OCI-LY7 (cell line): Measurements from ENCODE around the gene OXLD1. TPM values are rescaled to one million over a fixed set of nuclear protein-coding genes. Genes with fewer than 3 reads are reported as not detected.

Experiments
- BruUV-seq: library from RNA; stranded (reverse); fragments of 400-500 nt; replicated peaks from 2 replicates; lab custom pipeline; 2021; lab: Mats Ljungman, UMichigan
- CTCF ChIA-PET: fragments of 300-600 bp; sonication (Branson Sonifier 250); formaldehyde crosslinking; loops from one replicate; lab custom pipeline; 2022; ENCODE audit warnings: antibody characterized with exemption; ENCODE audit not compliant: unreplicated experiment; lab: Charles Lee
- POLR2A ChIA-PET: fragments of 300-600 bp; sonication (Branson Sonifier 250); formaldehyde crosslinking; loops from one replicate; lab custom pipeline; 2022; ENCODE audit warnings: antibody characterized with exemption; lab: Charles Lee
- DNase-seq: peaks from one replicate; pipeline ENCODE4 v3.0.0-alpha.2; 2015; ENCODE audit warnings: low spot score
- H2AFZ ChIP-seq: fragments of 200-600 bp; sonication (generic), shearing (Covaris generic); 2 replicates; pipeline ENCODE4 v1.6.1; 2014; ENCODE audit warnings: mild to moderate bottlenecking, antibody characterized with exemption, low read length, moderate library complexity
- H3K27ac ChIP-seq: fragments of 200-600 bp; sonication (generic); 2 replicates; pipeline ENCODE4 v1.5.1; 2014; ENCODE audit warnings: mixed run types, low read depth, mild to moderate bottlenecking, moderate library complexity, low read length, inconsistent platforms; ENCODE audit not compliant: poor library complexity, severe bottlenecking
- H3K36me3 ChIP-seq: fragments of 200-600 bp; sonication (generic); 2 replicates; pipeline ENCODE4 v1.6.1; 2014; ENCODE audit warnings: mild to moderate bottlenecking, antibody characterized with exemption, low read length, moderate library complexity, mixed read lengths; ENCODE audit not compliant: insufficient read depth
- H3K4me1 ChIP-seq: fragments of 200-600 bp; sonication (generic); 2 replicates; pipeline ENCODE4 v1.5.1; 2014; ENCODE audit warnings: mild to moderate bottlenecking, low read length; ENCODE audit not compliant: insufficient read depth, poor library complexity, severe bottlenecking
- H3K4me2 ChIP-seq: fragments of 200-600 bp; sonication (generic); 2 replicates; pipeline ENCODE4 v1.6.1; 2014; ENCODE audit warnings: mild to moderate bottlenecking, low read length
- H3K4me3 ChIP-seq: fragments of 200-600 bp; sonication (generic); 2 replicates; pipeline ENCODE4 v1.5.1; 2014; ENCODE audit warnings: mild to moderate bottlenecking, low read depth, low read length; ENCODE audit not compliant: poor library complexity, severe bottlenecking
- H3K79me2 ChIP-seq: fragments of 200-600 bp; sonication (generic); 2 replicates; pipeline ENCODE4 v1.6.1; 2016; ENCODE audit warnings: low read depth, mild to moderate bottlenecking, low read length, moderate library complexity, mixed read lengths; ENCODE audit not compliant: insufficient read depth
- H3K9me2 ChIP-seq: fragments of 200-600 bp; sonication (generic); 2 replicates; pipeline ENCODE4 v1.6.1; 2016; ENCODE audit warnings: mild to moderate bottlenecking, low read length, mixed read lengths; ENCODE audit not compliant: insufficient read depth
- H3K9me3 ChIP-seq: fragments of 200-600 bp; sonication (generic); 2 replicates; pipeline ENCODE4 v1.6.1; 2014; ENCODE audit warnings: mild to moderate bottlenecking, mixed run types, low read length, mixed read lengths
- H4K20me1 ChIP-seq: fragments of 200-600 bp; sonication (generic); 2 replicates; pipeline ENCODE4 v1.6.1; 2014; ENCODE audit warnings: mild to moderate bottlenecking, antibody characterized with exemption, low read length, moderate library complexity, mixed read lengths; ENCODE audit not compliant: insufficient read depth
- EZH2phosphoT487 ChIP-seq: fragments of 200-600 bp; sonication (generic); IDR thresholded peaks from 2 replicates; pipeline ENCODE4 v1.6.1; 2018; ENCODE audit warnings: low read depth, borderline replicate concordance, mild to moderate bottlenecking, mixed run types, antibody characterized with exemption, low read length, moderate library complexity, mixed read lengths
- intact Hi-C: fragments of 100-400 bp; cut with micrococcal nuclease; formaldehyde crosslinking; loops from one replicate; pipeline ENCODE4 v1.10.0; 2022; ENCODE audit not compliant: unreplicated experiment
- total RNA-seq, 2 experiments: library from RNA; depleted of rRNA in 1 of 2; stranded (reverse); fragments of >200 nt in 1 of 2; shearing (Covaris generic) in 1 of 2; gene quantifications; 2 replicates each; pipeline ENCODE4 v1.2.3, GENCODE V29; 2014 to 2022
- TF ChIP-seq, protein P1 (sequence below): fragments of 200-600 bp; sonication (generic); conservative IDR thresholded peaks from 2 replicates; pipeline ENCODE4 v1.5.1; 2014; ENCODE audit warnings: mild to moderate bottlenecking, antibody characterized with exemption, low read length, moderate library complexity, mixed read lengths

OXLD1 gene
- total RNA-seq, 2 experiments from 2014 or later, result 116 to 151 TPM

DNA sequence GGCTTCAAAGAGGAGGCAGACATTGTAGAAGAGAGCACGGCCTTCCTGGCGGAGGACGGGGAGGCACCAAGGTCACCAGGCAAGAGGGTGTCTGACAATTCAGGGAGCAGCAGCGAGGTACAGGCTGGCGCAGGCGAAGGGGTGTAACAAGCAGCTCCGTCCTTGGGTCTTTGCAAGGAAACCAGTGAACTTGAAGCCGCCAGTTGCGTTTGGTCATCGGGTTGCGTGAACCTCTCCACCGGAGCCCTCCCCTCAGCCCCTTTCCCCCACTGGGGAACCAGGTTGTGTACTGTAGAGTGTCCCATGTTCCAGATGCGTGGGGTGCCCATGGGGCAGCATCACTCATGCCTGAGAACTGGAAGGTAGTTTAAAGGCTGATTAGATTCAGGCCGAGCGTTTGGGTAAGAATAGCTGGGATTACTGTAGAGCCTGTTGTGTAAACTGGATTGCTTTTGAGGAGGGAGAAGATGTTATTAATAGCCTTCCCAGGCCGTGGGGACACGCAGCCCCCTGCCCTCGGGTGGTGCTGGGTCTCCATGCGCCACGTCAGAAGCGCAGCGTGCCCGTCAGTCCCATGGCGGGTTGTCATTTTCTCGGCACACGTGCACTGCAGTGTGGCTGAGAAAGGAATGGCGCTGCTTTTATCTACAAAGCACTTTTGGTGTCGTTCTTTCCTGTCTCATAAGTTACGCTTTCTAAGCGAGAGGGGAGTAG lies 39.3 kb upstream of the OXLD1 start:
- no peak overlapping the region for H3K27ac ChIP-seq

DNA sequence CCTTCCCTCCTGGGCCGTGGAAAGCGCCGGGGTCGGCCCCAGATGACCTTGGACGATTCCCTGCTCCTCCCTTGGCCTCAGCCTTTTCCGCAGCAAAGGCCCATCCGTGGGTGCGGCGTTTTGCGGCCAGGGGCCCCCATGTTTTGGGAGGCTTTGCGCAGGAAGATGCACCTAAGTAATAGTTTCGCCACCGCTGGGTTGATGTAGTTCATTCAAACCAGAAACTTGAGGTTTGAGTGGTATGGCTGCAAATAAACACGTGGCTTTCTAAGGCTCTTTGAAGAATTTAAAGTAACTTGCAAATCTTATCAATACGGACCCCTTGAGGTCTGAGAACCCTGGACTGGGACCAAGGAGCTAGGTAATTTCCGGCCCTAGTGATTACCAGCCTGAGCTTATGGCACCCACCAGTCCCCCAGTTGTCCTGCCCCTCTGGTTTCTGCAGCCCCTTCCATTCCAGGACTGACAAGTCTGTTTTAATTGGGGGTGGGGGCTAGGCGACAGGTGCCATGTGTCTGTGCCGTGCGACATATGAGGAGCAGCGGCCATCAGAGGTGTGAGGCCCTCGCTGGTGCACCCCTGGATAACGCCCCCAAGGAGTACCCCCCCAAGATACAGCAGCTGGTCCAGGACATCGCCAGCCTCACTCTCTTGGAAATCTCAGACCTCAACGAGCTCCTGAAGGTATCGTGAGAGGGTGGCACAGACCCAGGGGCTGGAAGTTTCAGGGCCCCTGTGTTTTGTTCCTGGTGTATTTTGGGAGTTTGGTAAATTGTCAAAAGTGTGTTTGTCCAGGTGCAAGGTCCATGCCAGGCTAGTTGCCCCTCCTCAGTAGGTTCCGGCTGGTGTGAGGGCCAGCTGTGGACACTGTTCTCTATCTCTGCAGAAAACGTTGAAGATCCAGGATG lies 37.6 kb upstream of the OXLD1 start:
- H3K9me3 ChIP-seq, result no peaks in the 10 kb centered on the region
- TF ChIP-seq EZH2phosphoT487, result no peak
- TF ChIP-seq, protein P1, sequence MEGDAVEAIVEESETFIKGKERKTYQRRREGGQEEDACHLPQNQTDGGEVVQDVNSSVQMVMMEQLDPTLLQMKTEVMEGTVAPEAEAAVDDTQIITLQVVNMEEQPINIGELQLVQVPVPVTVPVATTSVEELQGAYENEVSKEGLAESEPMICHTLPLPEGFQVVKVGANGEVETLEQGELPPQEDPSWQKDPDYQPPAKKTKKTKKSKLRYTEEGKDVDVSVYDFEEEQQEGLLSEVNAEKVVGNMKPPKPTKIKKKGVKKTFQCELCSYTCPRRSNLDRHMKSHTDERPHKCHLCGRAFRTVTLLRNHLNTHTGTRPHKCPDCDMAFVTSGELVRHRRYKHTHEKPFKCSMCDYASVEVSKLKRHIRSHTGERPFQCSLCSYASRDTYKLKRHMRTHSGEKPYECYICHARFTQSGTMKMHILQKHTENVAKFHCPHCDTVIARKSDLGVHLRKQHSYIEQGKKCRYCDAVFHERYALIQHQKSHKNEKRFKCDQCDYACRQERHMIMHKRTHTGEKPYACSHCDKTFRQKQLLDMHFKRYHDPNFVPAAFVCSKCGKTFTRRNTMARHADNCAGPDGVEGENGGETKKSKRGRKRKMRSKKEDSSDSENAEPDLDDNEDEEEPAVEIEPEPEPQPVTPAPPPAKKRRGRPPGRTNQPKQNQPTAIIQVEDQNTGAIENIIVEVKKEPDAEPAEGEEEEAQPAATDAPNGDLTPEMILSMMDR, result no peak
- no TSS peak for BruUV-seq
- peak; percentile 37 for DNase-seq
- ChIA-PET CTCF (interaction anchor here (0.6 kb wide), 1 partner anchor 224 kb away, joined by 4 read pairs; the partner anchor contains the start of gene MAFG), POLR2A (interaction anchor here (0.6 to 1.9 kb wide), 5 partner anchors 7 to 409 kb away, joined by 3 to 12 read pairs (median 3); partner anchors contain the start of genes ARL16, HGS and SLC38A10)
- peak overlapping the region; percentile 92 for H3K4me2 ChIP-seq
- intact Hi-C loops, result loop anchor here (1.0 kb wide), 2 partner anchors 7 to 21 kb away; partner anchors contain the start of gene ARL16
- H3K9me2 ChIP-seq, result no peaks in the 10 kb centered on the region
- peak overlapping the region; percentile 92 for H3K4me3 ChIP-seq
- peak overlapping the region; percentile 3; the same call in 1 of the 2 replicates for H2AFZ ChIP-seq
- peaks cover 62% of the 10 kb centered on the region for H3K79me2 ChIP-seq
- peaks cover 12% of the 10 kb centered on the region; the same call in 1 of the 2 replicates for H4K20me1 ChIP-seq
- H3K4me1 ChIP-seq, result peaks cover 23% of the 10 kb centered on the region
- peak overlapping the region; percentile 80 for H3K27ac ChIP-seq
- peaks cover 91% of the 10 kb centered on the region for H3K36me3 ChIP-seq

More for the DNA sequence above, 39.3 kb upstream of the OXLD1 start:
- Histone ChIP-seq H3K4me3 (no peak overlapping the region), H3K79me2 (peaks cover 50% of the 10 kb centered on the region), H3K9me2 (no peaks in the 10 kb centered on the region), H4K20me1 (peaks cover 12% of the 10 kb centered on the region; the same call in 1 of the 2 replicates), H3K4me2 (no peak overlapping the region), H3K36me3 (peaks cover 85% of the 10 kb centered on the region), H3K9me3 (no peaks in the 10 kb centered on the region), H2AFZ (no peak overlapping the region), H3K4me1 (peaks cover 25% of the 10 kb centered on the region)
- DNase-seq, result no peak
- no peak for TF ChIP-seq EZH2phosphoT487
- TF ChIP-seq, protein P1, result no peak
- BruUV-seq, result TSS peak; percentile 32
- POLR2A ChIA-PET, result no interaction called here
- intact Hi-C loops, result no loop called here
- CTCF ChIA-PET, result no interaction called here
